ENCODE results near the gene TTLL11. TPM values are rescaled to one million over a fixed set of nuclear protein-coding genes. Genes with fewer than 3 reads are reported as not detected.

Gene TTLL11
- total RNA-seq, 2 experiments from 2014 or later, result 3.3 to 6.9 TPM

DNA sequence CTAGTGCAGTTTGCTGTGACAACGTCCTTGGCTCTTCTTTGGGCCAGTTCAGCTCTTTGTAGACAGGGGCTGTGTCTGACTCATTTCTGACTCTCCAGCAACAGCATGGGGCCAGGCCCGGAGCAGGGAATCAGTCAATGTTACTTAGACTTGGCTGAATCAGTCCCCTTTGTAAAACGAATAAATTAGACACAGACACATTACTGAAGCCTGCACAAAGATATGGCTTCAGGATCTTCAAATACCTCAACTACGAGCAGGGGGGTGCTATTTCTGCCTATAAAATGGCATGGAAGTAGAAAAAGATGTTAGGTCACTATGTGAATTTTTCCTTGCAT is 204.7 kb downstream of the TTLL11 start:
- no peak for TF ChIP-seq EZH2phosphoT487 (IDR thresholded peaks at IDR 0.05; ENCODE audit: borderline replicate concordance, low read depth, low read length)
- Histone ChIP-seq H2AFZ (ENCODE audit: low read length) (no peak overlapping the region), H3K79me2 (ENCODE audit: insufficient read depth, low read depth, low read length) (no peaks in the 10 kb centered on the region), H3K4me2 (ENCODE audit: low read length) (no peak overlapping the region), H3K36me3 (ENCODE audit: insufficient read depth, low read length) (no peaks in the 10 kb centered on the region), H3K27ac (ENCODE audit: low read depth, low read length, poor library complexity, severe bottlenecking) (no peak overlapping the region), H3K9me2 (ENCODE audit: insufficient read depth, low read length) (no peaks in the 10 kb centered on the region), H3K9me3 (ENCODE audit: low read length) (no peaks in the 10 kb centered on the region), H4K20me1 (ENCODE audit: insufficient read depth, low read length) (no peaks in the 10 kb centered on the region), H3K4me1 (ENCODE audit: insufficient read depth, low read length, poor library complexity, severe bottlenecking) (peaks cover 46% of the 10 kb centered on the region), H3K4me3 (ENCODE audit: low read depth, low read length, poor library complexity, severe bottlenecking) (no peak overlapping the region)
- CTCF ChIA-PET (ENCODE audit: unreplicated experiment), result no interaction called here
- intact Hi-C loops (cut with micrococcal nuclease; ENCODE audit: unreplicated experiment), result no loop called here
- no TSS peak for BruUV-seq (replicated peaks)
- no peak for DNase-seq (ENCODE audit: low spot score)
- POLR2A ChIA-PET, result interaction anchor here (1.0 kb wide), 1 partner anchor 18 kb away, joined by 4 read pairs; no protein-coding TSS in a partner anchor

GRCh38 chr9:121887553-121888437 is 205.3 kb downstream of the TTLL11 start:
- CTCF ChIA-PET (ENCODE audit: unreplicated experiment), result interaction anchor here (0.6 kb wide), 1 partner anchor 10 kb away, joined by 3 read pairs; no protein-coding TSS in a partner anchor
- Histone ChIP-seq H3K27ac (ENCODE audit: low read depth, low read length, poor library complexity, severe bottlenecking) (no peak overlapping the region), H3K4me2 (ENCODE audit: low read length) (no peak overlapping the region), H3K36me3 (ENCODE audit: insufficient read depth, low read length) (no peaks in the 10 kb centered on the region), H4K20me1 (ENCODE audit: insufficient read depth, low read length) (no peaks in the 10 kb centered on the region), H3K4me1 (ENCODE audit: insufficient read depth, low read length, poor library complexity, severe bottlenecking) (peaks cover 46% of the 10 kb centered on the region), H3K4me3 (ENCODE audit: low read depth, low read length, poor library complexity, severe bottlenecking) (no peak overlapping the region), H2AFZ (ENCODE audit: low read length) (no peak overlapping the region), H3K79me2 (ENCODE audit: insufficient read depth, low read depth, low read length) (no peaks in the 10 kb centered on the region), H3K9me2 (ENCODE audit: insufficient read depth, low read length) (no peaks in the 10 kb centered on the region), H3K9me3 (ENCODE audit: low read length) (no peaks in the 10 kb centered on the region)
- intact Hi-C loops (cut with micrococcal nuclease; ENCODE audit: unreplicated experiment), result no loop called here
- DNase-seq (ENCODE audit: low spot score), result no peak
- TF ChIP-seq, protein P1, sequence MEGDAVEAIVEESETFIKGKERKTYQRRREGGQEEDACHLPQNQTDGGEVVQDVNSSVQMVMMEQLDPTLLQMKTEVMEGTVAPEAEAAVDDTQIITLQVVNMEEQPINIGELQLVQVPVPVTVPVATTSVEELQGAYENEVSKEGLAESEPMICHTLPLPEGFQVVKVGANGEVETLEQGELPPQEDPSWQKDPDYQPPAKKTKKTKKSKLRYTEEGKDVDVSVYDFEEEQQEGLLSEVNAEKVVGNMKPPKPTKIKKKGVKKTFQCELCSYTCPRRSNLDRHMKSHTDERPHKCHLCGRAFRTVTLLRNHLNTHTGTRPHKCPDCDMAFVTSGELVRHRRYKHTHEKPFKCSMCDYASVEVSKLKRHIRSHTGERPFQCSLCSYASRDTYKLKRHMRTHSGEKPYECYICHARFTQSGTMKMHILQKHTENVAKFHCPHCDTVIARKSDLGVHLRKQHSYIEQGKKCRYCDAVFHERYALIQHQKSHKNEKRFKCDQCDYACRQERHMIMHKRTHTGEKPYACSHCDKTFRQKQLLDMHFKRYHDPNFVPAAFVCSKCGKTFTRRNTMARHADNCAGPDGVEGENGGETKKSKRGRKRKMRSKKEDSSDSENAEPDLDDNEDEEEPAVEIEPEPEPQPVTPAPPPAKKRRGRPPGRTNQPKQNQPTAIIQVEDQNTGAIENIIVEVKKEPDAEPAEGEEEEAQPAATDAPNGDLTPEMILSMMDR (conservative IDR thresholded peaks at IDR 0.05; ENCODE audit: low read length), result no peak
- no peak for TF ChIP-seq EZH2phosphoT487 (IDR thresholded peaks at IDR 0.05; ENCODE audit: borderline replicate concordance, low read depth, low read length)
- POLR2A ChIA-PET, result interaction anchor here (0.6 to 1.6 kb wide), 6 partner anchors 9 to 366 kb away, joined by 3 to 7 read pairs (median 4); no protein-coding TSS in a partner anchor
- no TSS peak for BruUV-seq (replicated peaks)

DNA sequence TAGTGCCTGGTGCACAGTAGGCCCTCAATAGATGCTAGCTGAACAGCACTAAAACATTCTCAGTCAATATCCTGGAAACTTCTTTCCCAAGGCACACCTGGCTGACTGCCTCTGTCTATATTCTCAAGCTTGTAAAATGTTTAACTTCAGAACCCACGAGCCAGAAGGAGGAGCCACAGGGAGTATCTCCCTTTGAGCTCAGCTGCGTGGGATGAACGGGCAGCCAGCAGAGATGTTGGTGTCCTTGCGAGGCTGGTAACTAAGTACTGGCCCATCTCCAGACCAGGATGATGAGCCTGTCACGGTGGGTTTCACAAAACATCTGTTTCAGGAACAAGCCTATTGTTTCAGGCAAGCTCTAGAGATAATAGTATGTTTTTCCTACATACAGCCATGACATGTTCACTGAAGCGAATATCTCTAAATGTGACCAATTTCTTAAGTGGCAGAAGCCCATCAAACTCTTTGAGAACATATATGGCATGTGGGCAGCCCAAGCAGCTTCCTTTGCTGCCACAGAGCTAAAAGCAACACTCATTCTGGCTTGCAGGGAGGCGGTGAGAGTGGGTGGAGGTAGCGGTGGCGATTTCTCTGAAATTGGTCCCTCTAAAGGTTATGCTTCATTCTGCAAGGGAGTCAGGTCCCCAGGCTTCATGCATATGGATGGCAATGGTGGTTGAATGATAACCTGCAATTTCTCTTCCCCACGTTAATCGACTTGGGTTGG is 206.2 kb downstream of the TTLL11 start:
- no peak overlapping the region for H3K4me3 ChIP-seq (ENCODE audit: low read depth, low read length, poor library complexity, severe bottlenecking)
- no peak for DNase-seq (ENCODE audit: low spot score)
- H2AFZ ChIP-seq (ENCODE audit: low read length), result no peak overlapping the region
- BruUV-seq (replicated peaks), result no TSS peak
- H3K9me3 ChIP-seq (ENCODE audit: low read length), result no peaks in the 10 kb centered on the region
- TF ChIP-seq EZH2phosphoT487 (IDR thresholded peaks at IDR 0.05; ENCODE audit: borderline replicate concordance, low read depth, low read length), result no peak
- TF ChIP-seq, protein P1 (conservative IDR thresholded peaks at IDR 0.05; ENCODE audit: low read length), result no peak
- CTCF ChIA-PET (ENCODE audit: unreplicated experiment), result interaction anchor here (0.6 kb wide), 1 partner anchor 11 kb away, joined by 3 read pairs; no protein-coding TSS in a partner anchor
- H3K9me2 ChIP-seq (ENCODE audit: insufficient read depth, low read length), result no peaks in the 10 kb centered on the region
- no peak overlapping the region for H3K27ac ChIP-seq (ENCODE audit: low read depth, low read length, poor library complexity, severe bottlenecking)
- no peaks in the 10 kb centered on the region for H4K20me1 ChIP-seq (ENCODE audit: insufficient read depth, low read length)
- no peak overlapping the region for H3K4me2 ChIP-seq (ENCODE audit: low read length)
- H3K36me3 ChIP-seq (ENCODE audit: insufficient read depth, low read length), result no peaks in the 10 kb centered on the region
- H3K4me1 ChIP-seq (ENCODE audit: insufficient read depth, low read length, poor library complexity, severe bottlenecking), result peaks cover 46% of the 10 kb centered on the region
- intact Hi-C loops (cut with micrococcal nuclease; ENCODE audit: unreplicated experiment), result no loop called here
- POLR2A ChIA-PET, result interaction anchor here (0.6 to 1.6 kb wide), 5 partner anchors 8 to 365 kb away, joined by 3 to 7 read pairs (median 4); no protein-coding TSS in a partner anchor
- no peaks in the 10 kb centered on the region for H3K79me2 ChIP-seq (ENCODE audit: insufficient read depth, low read depth, low read length)
